ENCODE measurements around the gene GSG1. TPM values are rescaled to one million over a fixed set of nuclear protein-coding genes. Genes with fewer than 3 reads are reported as not detected.

GSG1 gene
- total and polyA plus RNA-seq, 2 of the 8 experiments (the other 6 are each of a cell fraction or from before 2014, with no cell fraction given): 0.89 to 1.4 TPM

DNA sequence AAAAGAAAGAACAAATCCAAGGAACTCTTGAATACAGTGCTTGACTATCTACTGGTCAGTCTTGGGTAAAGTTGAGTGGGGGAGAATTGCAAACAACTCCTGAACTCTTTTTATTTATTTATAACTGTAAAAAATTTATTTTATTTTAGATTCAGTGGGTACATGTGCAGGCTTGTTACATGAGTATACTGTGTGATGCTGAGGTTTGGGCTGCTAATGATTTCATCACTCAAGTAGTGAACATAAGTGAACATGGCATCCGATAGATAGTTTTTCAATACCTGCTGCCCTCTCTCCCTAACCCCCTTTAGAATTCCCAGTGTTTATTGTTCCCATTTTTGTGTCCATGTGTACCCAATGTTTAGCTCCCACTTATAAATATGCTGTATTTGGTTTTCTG lies 3.2 kb upstream of the GSG1 start:
- Histone ChIP-seq H2AFZ (ENCODE audit: low read length) (no peak overlapping the region), H2BK5ac (ENCODE audit: low read depth, low read length) (no peak overlapping the region), H2BK120ac (replicated peaks; ENCODE audit: low read depth, low read length) (no peak overlapping the region), H3K23ac (ENCODE audit: insufficient read length) (no peak overlapping the region), H3K36me3 (ENCODE audit: control insufficient read depth in 2 of 4, insufficient read depth in 4 of 4, low read length in 3 of 4) (no peaks in the 10 kb centered on the region), H3K9me3 (ENCODE audit: insufficient read depth in 2 of 2, low read depth in 1 of 2, low read length in 1 of 2) (0 out of 4 replicates have a peak, but pooled peaks cover 0 to 5% of the 10 kb centered on the region in 2 experiments), H3K4ac (replicated peaks; ENCODE audit: insufficient read length, low read depth, low read length) (no peak overlapping the region), H4K5ac (ENCODE audit: insufficient read length, low read depth, low read length) (no peak overlapping the region), H3K56ac (replicated peaks; ENCODE audit: insufficient read length, low read depth, low read length) (no peak overlapping the region), H3K4me2 (ENCODE audit: insufficient read depth in 1 of 2, low read depth in 2 of 2, low read length in 2 of 2) (no peak overlapping the region), H2BK12ac (ENCODE audit: low read depth, low read length) (no peak overlapping the region), H3K4me1 (replicated peaks in 1 of 4; ENCODE audit: control insufficient read depth in 3 of 4, insufficient read depth in 4 of 4, low read length in 3 of 4) (peaks cover 2 to 10% (median 4%) of the 10 kb centered on the region in 4 experiments; a peak in 5 of 7 replicates), H4K8ac (ENCODE audit: extremely low read depth, insufficient read depth, low read length) (no peak overlapping the region), H4K91ac (replicated peaks; ENCODE audit: insufficient read length, low read length) (no peak overlapping the region), H3K18ac (ENCODE audit: extremely low read depth, low read length) (no peak overlapping the region), H2BK20ac (ENCODE audit: low read length) (no peak overlapping the region), H3K27me3 (replicated peaks in 1 of 4; ENCODE audit: control insufficient read depth in 3 of 4, extremely low read depth in 1 of 4, insufficient read depth in 3 of 4, low read length in 3 of 4) (no peaks in the 10 kb centered on the region), H4K20me1 (replicated peaks in 1 of 2; ENCODE audit: control insufficient read depth in 1 of 2, insufficient read depth in 2 of 2, low read length in 2 of 2) (no peaks in the 10 kb centered on the region), H3K9ac (replicated peaks in 1 of 4; ENCODE audit: extremely low read depth in 1 of 4, low read depth in 3 of 4, low read length in 3 of 4) (no peak overlapping the region), H3K27ac (ENCODE audit: low read depth, low read length) (no peak overlapping the region), H3K23me2 (ENCODE audit: low read depth, low read length) (peaks cover under 1% of the 10 kb centered on the region; the same call in 1 of the 2 replicates), H3K79me1 (ENCODE audit: low read depth, low read length) (no peaks in the 10 kb centered on the region), H3K79me2 (ENCODE audit: control insufficient read depth in 1 of 2, insufficient read depth in 2 of 2, low read length in 2 of 2) (no peaks in the 10 kb centered on the region), H3K4me3 (ENCODE audit: extremely low read depth in 1 of 4, insufficient read depth in 2 of 4, low read depth in 3 of 4, low read length in 4 of 4) (no peak overlapping the region), H3K14ac (ENCODE audit: insufficient read length) (no peak overlapping the region), H2BK15ac (ENCODE audit: low read length) (no peak overlapping the region), H2AK5ac (ENCODE audit: low read depth, low read length) (no peak overlapping the region)
- POLR2A ChIA-PET (ENCODE audit: partially characterized antibody): no interaction called here
- no peak for DNase-seq (ENCODE audit: low read depth in 1 of 2, low spot score in 2 of 2)
- 96% methylated on average over 1 of the region's 1 CpG; no CpG with 5 or more reads in 1 of the 2 experiments for WGBS, 2 experiments (ENCODE audit: extremely low coverage in 1 of 2, insufficient coverage in 1 of 2, insufficient read length in 1 of 2, insufficient replicate concordance in 2 of 2, low coverage in 1 of 2, low lambda C conversion rate in 2 of 2, missing lambda C conversion rate in 1 of 2)
- FAIRE-seq: no peak
- CTCF ChIA-PET (ENCODE audit: partially characterized antibody): interaction anchor here (1.0 to 1.7 kb wide), 2 partner anchors 10 to 78 kb away, joined by 3 to 6 read pairs; no protein-coding TSS in a partner anchor
- TF ChIP-seq CHD1 (IDR thresholded peaks at IDR 0.05; ENCODE audit: low read depth, low read length): no peak
- no peak for TF ChIP-seq BCL11A (IDR thresholded peaks at IDR 0.05; ENCODE audit: low read depth in 2 of 2, low read length in 2 of 2)
- TF ChIP-seq SIRT6 (IDR thresholded peaks at IDR 0.05; ENCODE audit: low read length): no peak
- TF ChIP-seq JUN (IDR thresholded peaks at IDR 0.05; ENCODE audit: low read depth, low read length): no peak
- no peak for TF ChIP-seq POLR2A (IDR thresholded peaks at IDR 0.05; ENCODE audit: control extremely low read depth in 1 of 2, low read depth in 2 of 2, low read length in 2 of 2)
- no peak for TF ChIP-seq SP1 (IDR thresholded peaks at IDR 0.05; ENCODE audit: low read depth, low read length)
- TF ChIP-seq, protein P1, sequence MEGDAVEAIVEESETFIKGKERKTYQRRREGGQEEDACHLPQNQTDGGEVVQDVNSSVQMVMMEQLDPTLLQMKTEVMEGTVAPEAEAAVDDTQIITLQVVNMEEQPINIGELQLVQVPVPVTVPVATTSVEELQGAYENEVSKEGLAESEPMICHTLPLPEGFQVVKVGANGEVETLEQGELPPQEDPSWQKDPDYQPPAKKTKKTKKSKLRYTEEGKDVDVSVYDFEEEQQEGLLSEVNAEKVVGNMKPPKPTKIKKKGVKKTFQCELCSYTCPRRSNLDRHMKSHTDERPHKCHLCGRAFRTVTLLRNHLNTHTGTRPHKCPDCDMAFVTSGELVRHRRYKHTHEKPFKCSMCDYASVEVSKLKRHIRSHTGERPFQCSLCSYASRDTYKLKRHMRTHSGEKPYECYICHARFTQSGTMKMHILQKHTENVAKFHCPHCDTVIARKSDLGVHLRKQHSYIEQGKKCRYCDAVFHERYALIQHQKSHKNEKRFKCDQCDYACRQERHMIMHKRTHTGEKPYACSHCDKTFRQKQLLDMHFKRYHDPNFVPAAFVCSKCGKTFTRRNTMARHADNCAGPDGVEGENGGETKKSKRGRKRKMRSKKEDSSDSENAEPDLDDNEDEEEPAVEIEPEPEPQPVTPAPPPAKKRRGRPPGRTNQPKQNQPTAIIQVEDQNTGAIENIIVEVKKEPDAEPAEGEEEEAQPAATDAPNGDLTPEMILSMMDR (IDR thresholded peaks at IDR 0.05; ENCODE audit: control extremely low read depth in 1 of 3, insufficient read depth in 1 of 3, low read depth in 1 of 3, low read length in 3 of 3): no peak
- no peak for TF ChIP-seq TEAD4 (IDR thresholded peaks at IDR 0.05; ENCODE audit: low read depth, low read length)
- TF ChIP-seq JUND (IDR thresholded peaks at IDR 0.05; ENCODE audit: low read length): no peak
- no peak for TF ChIP-seq SP2 (IDR thresholded peaks at IDR 0.05; ENCODE audit: low read length)
- TF ChIP-seq TAF7 (optimal IDR thresholded peaks at IDR 0.05; ENCODE audit: borderline replicate concordance, low read depth, low read length): no peak
- TF ChIP-seq RXRA (IDR thresholded peaks at IDR 0.05; ENCODE audit: insufficient read depth, low read depth, low read length): no peak
- TF ChIP-seq, protein P2, sequence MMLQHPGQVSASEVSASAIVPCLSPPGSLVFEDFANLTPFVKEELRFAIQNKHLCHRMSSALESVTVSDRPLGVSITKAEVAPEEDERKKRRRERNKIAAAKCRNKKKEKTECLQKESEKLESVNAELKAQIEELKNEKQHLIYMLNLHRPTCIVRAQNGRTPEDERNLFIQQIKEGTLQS (IDR thresholded peaks at IDR 0.05; ENCODE audit: insufficient read depth, low read depth, low read length): no peak

Data from H1 (cell line).